NAMALWA (cell line): Measurements from ENCODE around the gene TCERG1L.

Experiments used
- DNase-seq: peaks from one replicate; pipeline ENCODE4 v3.0.0-alpha.2; 2015; ENCODE audit warnings: low spot score

Gene TCERG1L

DNA sequence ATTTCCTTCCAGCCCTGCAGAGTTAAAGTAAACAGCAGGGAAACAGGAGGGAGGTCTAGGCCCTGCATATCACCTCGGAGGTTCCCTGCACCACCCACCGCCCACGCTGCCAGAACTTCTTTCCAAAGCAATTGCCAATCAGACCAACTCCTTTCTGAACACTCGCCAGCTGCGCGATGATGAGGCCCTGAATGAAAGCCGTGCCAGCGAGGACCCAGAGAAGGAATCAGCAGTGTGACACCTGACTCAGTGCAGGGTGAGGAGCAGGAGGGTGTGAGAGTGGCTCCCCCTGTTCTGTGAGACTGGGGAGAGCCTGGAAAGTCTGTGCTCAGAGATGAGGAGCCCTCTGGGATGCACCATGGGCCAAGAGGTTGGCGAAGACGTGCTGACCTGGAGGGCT lies 3.3 kb upstream of the TCERG1L start:
- no peak for DNase-seq

GRCh38 chr10:131314148-131314547 lies 2.6 kb upstream of the TCERG1L start:
- no peak for DNase-seq

DNA sequence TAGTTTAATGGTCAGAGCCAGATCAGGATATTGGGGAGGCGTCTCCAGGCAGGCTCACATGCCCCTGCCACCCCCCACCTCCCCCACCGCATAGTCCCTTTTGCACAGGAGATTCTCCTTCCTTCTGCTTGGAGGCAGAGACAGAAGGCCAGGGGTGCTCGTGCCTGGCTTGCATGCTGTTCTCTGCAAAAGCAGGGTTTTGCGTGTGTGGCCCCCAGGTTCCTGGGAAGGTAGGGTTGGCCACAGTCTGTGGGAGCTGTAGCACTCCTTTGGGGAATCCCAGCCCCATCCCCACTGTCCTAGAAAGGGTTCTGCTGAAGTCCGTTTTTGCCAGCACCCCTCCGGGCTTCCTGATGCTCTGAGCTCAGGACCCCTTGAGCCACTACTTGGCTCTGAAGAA lies 1.9 kb upstream of the TCERG1L start:
- no peak for DNase-seq

DNA sequence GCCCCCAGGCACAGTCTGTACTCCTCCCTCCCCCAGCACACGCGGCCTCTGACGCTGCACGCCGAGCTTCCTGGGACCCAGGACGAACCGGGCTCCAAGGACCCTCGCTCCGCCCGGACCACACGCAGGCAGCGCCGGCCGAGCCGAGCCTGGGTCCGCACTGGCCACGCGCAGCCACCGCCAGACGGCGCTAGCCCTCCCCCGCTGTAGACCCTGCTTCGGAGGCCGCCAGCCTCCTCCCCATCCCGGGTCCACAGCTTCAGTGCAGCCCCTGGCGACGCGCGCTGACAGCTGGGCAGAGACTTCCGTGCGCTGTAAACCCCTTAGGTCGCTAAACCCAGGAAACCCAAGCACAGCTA lies 936 bp upstream of the TCERG1L start:
- DNase-seq = no peak

- no peak for DNase-seq
Measured at GRCh38 chr10:131311402-131311660, 190 bp downstream of the TCERG1L start.

- DNase-seq = no peak
Measured at GRCh38 chr10:131310551-131311401, 745 bp downstream of the TCERG1L start.

DNA sequence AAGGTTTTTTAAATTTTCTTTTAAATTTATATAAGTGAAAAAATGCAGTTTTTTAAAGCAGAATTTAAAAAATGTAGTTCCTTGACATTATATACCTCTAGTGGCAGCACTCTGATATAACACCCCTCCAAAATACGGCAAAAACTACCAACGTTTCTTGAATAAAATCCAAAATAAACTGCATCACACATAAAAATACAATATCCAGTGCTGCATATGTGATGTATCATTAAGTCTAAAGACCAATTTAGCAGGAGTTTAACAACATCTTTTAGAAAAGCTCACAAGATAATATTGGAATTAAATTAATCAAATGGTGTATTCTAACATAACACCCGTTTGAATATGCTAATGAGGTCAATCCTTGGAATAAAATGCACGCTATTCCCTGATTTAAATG lies 1.4 kb downstream of the TCERG1L start:
- DNase-seq = no peak

- no peak for DNase-seq
Measured at GRCh38 chr10:131300508-131300907, 11.0 kb downstream of the TCERG1L start.

DNA sequence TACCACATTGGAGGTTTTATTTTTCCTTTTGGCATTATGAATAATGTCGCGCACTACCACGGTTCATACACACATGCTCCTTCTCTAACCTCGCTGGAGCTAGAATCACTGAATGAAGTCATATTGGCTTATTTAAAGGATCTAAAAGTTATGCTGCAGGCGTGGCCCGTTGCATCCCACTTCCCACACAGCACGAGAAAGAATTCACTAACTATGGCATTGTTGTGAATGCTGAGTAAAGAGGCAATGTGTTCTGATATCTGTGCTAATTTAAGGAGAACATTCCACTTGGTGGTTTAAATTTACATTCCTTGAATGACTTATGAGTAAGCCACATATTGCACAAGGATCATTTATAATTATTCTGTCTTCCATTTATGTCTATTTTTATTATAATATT lies 20.7 kb downstream of the TCERG1L start:
- DNase-seq = no peak

DNA sequence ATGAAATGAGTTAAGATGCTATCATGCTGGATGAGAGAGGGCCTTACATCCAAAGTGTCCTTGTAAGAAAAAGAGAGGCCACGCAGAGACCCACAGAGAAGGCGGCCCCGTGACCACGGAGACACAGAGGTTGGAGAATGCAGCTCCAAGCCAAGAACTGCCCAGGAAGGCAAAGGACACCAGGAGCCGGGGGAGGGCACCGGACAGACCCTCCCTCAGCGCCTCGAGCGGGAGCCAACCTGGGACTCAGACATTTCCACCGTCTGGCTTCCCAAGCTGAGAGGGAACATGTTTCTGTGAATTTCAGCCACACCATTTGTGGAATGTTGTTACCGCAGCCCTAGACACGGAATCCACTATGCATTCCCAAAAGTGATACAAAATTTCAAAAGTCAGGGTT lies 22.9 kb downstream of the TCERG1L start:
- DNase-seq = no peak

DNA sequence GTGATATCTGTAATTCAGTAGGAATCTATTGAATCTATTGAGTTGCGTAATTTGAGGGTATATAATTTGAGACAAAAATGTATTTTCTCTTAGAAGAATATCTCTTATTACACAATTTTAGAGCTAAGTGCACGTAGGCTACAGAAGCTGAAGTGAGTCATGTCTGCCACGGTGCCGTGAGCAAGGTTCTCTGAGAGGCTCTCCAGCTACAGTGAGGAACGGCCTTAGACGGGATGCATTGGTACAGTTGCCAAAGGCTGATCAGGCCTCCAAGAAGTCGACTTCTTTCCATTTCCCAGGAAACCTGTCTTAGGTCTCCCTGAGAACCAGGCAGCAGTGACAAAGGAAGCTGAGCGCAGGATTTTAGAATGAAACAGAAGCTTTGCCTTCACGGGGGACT lies 28.6 kb downstream of the TCERG1L start:
- DNase-seq = no peak

GRCh38 chr10:131280101-131280500 lies 31.4 kb downstream of the TCERG1L start:
- no peak for DNase-seq

DNA sequence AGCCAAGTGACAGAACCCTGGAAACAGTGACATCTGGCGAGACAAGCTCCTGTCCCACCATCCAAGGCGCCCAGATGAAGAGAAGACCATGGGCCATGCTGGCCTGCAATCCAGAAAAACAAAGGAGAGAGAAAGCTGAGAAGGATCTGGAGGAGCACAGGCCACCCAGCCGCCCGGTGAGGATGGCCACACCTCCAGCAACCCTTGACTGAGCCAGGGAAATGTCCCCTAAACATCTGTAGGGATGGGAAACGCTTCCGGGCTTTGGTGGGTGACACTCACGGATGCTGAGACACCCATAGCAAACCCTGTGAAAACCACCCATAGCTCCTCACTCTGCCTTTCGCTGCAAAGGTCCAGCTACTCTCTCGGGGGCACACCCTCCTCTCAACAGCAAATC lies 32.0 kb downstream of the TCERG1L start:
- DNase-seq = no peak

- DNase-seq = no peak
Measured at GRCh38 chr10:131277969-131278368, 33.6 kb downstream of the TCERG1L start.

GRCh38 chr10:131277278-131277677 lies 34.2 kb downstream of the TCERG1L start:
- DNase-seq = no peak

DNA sequence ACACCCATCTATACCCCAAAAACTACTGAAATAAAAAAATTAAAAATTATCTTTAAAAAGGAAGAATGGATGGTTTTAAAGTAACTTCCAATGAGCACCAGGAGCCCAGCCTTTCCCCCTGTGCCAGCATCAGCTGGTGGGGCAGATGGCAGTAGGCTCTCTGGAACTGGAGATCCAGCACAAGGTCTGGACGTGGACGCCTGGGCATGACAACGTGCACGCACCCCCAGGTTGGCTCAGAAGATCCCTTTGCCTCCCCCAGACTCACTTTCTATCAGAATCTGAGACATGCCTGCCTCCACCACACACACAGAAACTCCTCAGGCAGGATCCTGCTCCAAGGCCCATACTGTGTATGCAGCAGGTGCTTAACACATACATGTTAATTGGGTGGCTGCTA lies 35.8 kb downstream of the TCERG1L start:
- no peak for DNase-seq

DNA sequence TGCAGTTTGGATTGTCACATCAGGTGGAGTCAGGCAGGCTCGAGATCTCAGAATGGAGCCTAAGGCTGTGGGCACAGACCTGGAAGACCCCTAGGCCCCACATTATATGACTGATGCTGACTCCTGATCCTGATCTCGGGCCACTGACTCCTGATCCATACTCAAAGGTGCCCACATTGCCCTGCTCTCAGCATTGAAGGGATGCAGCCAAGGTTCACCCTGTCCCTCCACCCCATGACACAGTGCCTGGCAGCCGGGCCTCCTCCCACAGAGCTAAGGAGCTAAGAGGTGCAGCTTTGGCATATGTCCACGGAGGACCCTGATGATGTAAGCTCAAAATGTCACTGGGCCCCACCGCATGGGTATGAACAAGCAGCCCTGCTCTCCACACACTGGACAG lies 36.6 kb downstream of the TCERG1L start:
- no peak for DNase-seq

GRCh38 chr10:131274133-131274880 lies 37.2 kb downstream of the TCERG1L start:
- DNase-seq = no peak

GRCh38 chr10:131273476-131273875 lies 38.0 kb downstream of the TCERG1L start:
- no peak for DNase-seq

- no peak for DNase-seq
Measured at GRCh38 chr10:131272897-131273451, 38.5 kb downstream of the TCERG1L start.

GRCh38 chr10:131271966-131272365 lies 39.6 kb downstream of the TCERG1L start:
- DNase-seq = no peak

DNA sequence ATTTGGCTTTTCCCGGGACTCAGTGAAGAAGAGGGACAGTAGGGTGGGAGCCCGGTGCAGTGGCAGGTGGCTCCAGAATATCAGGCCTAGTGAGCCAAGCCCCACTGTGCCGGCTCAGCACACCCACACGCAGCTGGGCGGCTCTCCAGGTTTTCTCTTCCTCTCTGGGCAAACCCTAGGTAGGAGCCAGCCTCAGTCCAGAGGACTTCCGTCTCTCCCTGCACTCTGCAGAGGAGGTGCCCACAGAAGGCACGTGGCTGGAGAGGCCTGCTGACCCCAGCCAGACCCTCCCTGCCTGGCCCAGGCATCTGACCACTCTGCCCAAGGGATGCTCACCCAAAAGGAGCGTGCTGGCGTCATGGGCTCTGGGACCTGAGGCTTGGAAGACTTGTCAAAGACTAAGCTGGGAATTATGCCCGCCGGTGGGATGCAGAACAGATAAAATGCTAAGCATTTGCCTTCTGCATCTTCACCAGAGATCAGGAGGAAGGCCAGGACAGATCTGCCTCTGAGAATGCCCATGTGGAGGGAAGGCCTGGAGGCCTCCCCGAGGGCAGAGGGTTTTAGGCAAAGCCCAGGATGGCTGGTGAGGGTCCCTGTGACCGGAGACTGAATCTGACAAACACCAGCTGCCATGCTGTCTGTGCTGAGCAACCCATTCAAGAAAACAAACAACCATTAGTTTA lies 40.2 kb downstream of the TCERG1L start:
- no peak for DNase-seq
